Measurements from ENCODE around the gene DLST.

Gene DLST

GRCh38 chr14:74893614-74894091 lies 11.9 kb downstream of the DLST start:
- Mint-ChIP-seq H3K36me3 (peaks cover 78% of the 10 kb centered on the region), H3K4me1 (no peaks in the 10 kb centered on the region), H3K27ac (no peak overlapping the region), H3K4me3 (no peak overlapping the region), H3K9me3 (no peaks in the 10 kb centered on the region), H3K27me3 (no peaks in the 10 kb centered on the region)
- no peak for DNase-seq
- CTCF ChIA-PET = interaction anchor here (0.8 to 5.7 kb wide), 6 partner anchors 11 to 32 kb away, joined by 3 to 38 read pairs (median 6); no protein-coding TSS in a partner anchor

- no peak for DNase-seq
- no peak overlapping the region for H3K4me3 Mint-ChIP-seq
- H3K36me3 Mint-ChIP-seq = peaks cover 85% of the 10 kb centered on the region
- no peaks in the 10 kb centered on the region for H3K4me1 Mint-ChIP-seq
- CTCF ChIA-PET = interaction anchor here (1.3 to 13.7 kb wide), 3 partner anchors 9 to 38 kb away, joined by 3 to 395 read pairs (median 38); no protein-coding TSS in a partner anchor
- H3K27ac Mint-ChIP-seq = no peak overlapping the region
- no peaks in the 10 kb centered on the region for H3K27me3 Mint-ChIP-seq
- no peaks in the 10 kb centered on the region for H3K9me3 Mint-ChIP-seq
These were observed 14.7 kb downstream of the DLST start for GRCh38 chr14:74896400-74896799.

GRCh38 chr14:74897642-74898041 lies 15.9 kb downstream of the DLST start:
- H3K9me3 Mint-ChIP-seq = no peaks in the 10 kb centered on the region
- no peak overlapping the region for H3K4me3 Mint-ChIP-seq
- CTCF ChIA-PET = interaction anchor here (1.2 to 13.7 kb wide), 4 partner anchors 8 to 39 kb away, joined by 3 to 395 read pairs (median 21); no protein-coding TSS in a partner anchor
- H3K4me1 Mint-ChIP-seq = no peaks in the 10 kb centered on the region
- peaks cover 84% of the 10 kb centered on the region for H3K36me3 Mint-ChIP-seq
- peak overlapping the region; percentile 29 for H3K27ac Mint-ChIP-seq
- no peak for DNase-seq
- H3K27me3 Mint-ChIP-seq = no peaks in the 10 kb centered on the region

GRCh38 chr14:74898083-74898482 lies 16.4 kb downstream of the DLST start:
- DNase-seq = no peak
- peaks cover 84% of the 10 kb centered on the region for H3K36me3 Mint-ChIP-seq
- H3K4me3 Mint-ChIP-seq = no peak overlapping the region
- no peaks in the 10 kb centered on the region for H3K9me3 Mint-ChIP-seq
- H3K27me3 Mint-ChIP-seq = no peaks in the 10 kb centered on the region
- CTCF ChIA-PET = interaction anchor here (1.2 to 13.7 kb wide), 4 partner anchors 7 to 39 kb away, joined by 3 to 395 read pairs (median 21); no protein-coding TSS in a partner anchor
- no peaks in the 10 kb centered on the region for H3K4me1 Mint-ChIP-seq
- H3K27ac Mint-ChIP-seq = no peak overlapping the region

GRCh38 chr14:74898694-74899093 lies 17.0 kb downstream of the DLST start:
- H3K4me1 Mint-ChIP-seq = no peaks in the 10 kb centered on the region
- H3K27me3 Mint-ChIP-seq = no peaks in the 10 kb centered on the region
- CTCF ChIA-PET = interaction anchor here (1.9 to 13.7 kb wide), 2 partner anchors 16 to 40 kb away, joined by 4 to 395 read pairs; no protein-coding TSS in a partner anchor
- no peaks in the 10 kb centered on the region for H3K9me3 Mint-ChIP-seq
- H3K27ac Mint-ChIP-seq = no peak overlapping the region
- H3K36me3 Mint-ChIP-seq = peaks cover 81% of the 10 kb centered on the region
- DNase-seq = no peak
- no peak overlapping the region for H3K4me3 Mint-ChIP-seq

GRCh38 chr14:74902941-74903705 lies 21.4 kb downstream of the DLST start:
- Mint-ChIP-seq H3K27me3 (no peaks in the 10 kb centered on the region), H3K36me3 (peaks cover 59% of the 10 kb centered on the region), H3K4me1 (peaks cover 6% of the 10 kb centered on the region), H3K27ac (no peak overlapping the region), H3K9me3 (no peaks in the 10 kb centered on the region), H3K4me3 (no peak overlapping the region)
- DNase-seq = no peak
- CTCF ChIA-PET = interaction anchor here (2.7 to 13.7 kb wide), 2 partner anchors 35 to 44 kb away, joined by 22 to 395 read pairs; no protein-coding TSS in a partner anchor

GRCh38 chr14:74904635-74905503 lies 23.2 kb downstream of the DLST start:
- peak overlapping the region; percentile 29 for H3K27ac Mint-ChIP-seq
- CTCF ChIA-PET = interaction anchor here (0.9 to 13.7 kb wide), 30 partner anchors 10 to 295 kb away, joined by 3 to 395 read pairs (median 4); partner anchors contain the start of genes DLST, PROX2 and RPS6KL1
- no peaks in the 10 kb centered on the region for H3K27me3 Mint-ChIP-seq

GRCh38 chr14:74905595-74906142 lies 24.0 kb downstream of the DLST start:
- no peaks in the 10 kb centered on the region for H3K27me3 Mint-ChIP-seq
- DNase-seq = peak; percentile 84
- H3K4me1 Mint-ChIP-seq = peaks cover 6% of the 10 kb centered on the region
- no peaks in the 10 kb centered on the region for H3K9me3 Mint-ChIP-seq
- peaks cover 36% of the 10 kb centered on the region for H3K36me3 Mint-ChIP-seq
- CTCF ChIA-PET = interaction anchor here (0.6 to 13.7 kb wide), 30 partner anchors 10 to 296 kb away, joined by 3 to 395 read pairs (median 5); partner anchors contain the start of genes DLST, PROX2 and RPS6KL1
- H3K4me3 Mint-ChIP-seq = no peak overlapping the region
- H3K27ac Mint-ChIP-seq = no peak overlapping the region

More at GRCh38 chr14:74904635-74905503, 23.2 kb downstream of the DLST start:
- peaks cover 43% of the 10 kb centered on the region for H3K36me3 Mint-ChIP-seq
- peaks cover 6% of the 10 kb centered on the region for H3K4me1 Mint-ChIP-seq
- H3K9me3 Mint-ChIP-seq = no peaks in the 10 kb centered on the region
- H3K4me3 Mint-ChIP-seq = no peak overlapping the region
- no peak for DNase-seq

- H3K27me3 Mint-ChIP-seq = no peaks in the 10 kb centered on the region
These were observed 25.3 kb downstream of the DLST start for GRCh38 chr14:74906925-74907521.

GRCh38 chr14:74907744-74908143 lies 26.0 kb downstream of the DLST start:
- H3K9me3 Mint-ChIP-seq = no peaks in the 10 kb centered on the region

More at GRCh38 chr14:74906925-74907521, 25.3 kb downstream of the DLST start:
- no peak for DNase-seq
- Mint-ChIP-seq H3K36me3 (peaks cover 23% of the 10 kb centered on the region), H3K27ac (peak overlapping the region; percentile 45), H3K4me1 (peaks cover 6% of the 10 kb centered on the region), H3K9me3 (no peaks in the 10 kb centered on the region), H3K4me3 (no peak overlapping the region)
- CTCF ChIA-PET = interaction anchor here (0.5 to 13.7 kb wide), 15 partner anchors 10 to 303 kb away, joined by 3 to 395 read pairs (median 5); partner anchors contain the start of genes PROX2 and RPS6KL1

GRCh38 chr14:74908861-74909341 lies 27.2 kb downstream of the DLST start:
- no peaks in the 10 kb centered on the region for H3K9me3 Mint-ChIP-seq
- DNase-seq = no peak
- peaks cover 4% of the 10 kb centered on the region for H3K27me3 Mint-ChIP-seq
- no peak overlapping the region for H3K27ac Mint-ChIP-seq
- peaks cover 10% of the 10 kb centered on the region for H3K36me3 Mint-ChIP-seq
- no peak overlapping the region for H3K4me3 Mint-ChIP-seq
- CTCF ChIA-PET = interaction anchor here (1.2 to 13.7 kb wide), 5 partner anchors 11 to 50 kb away, joined by 3 to 395 read pairs (median 8); partner anchors contain the start of gene RPS6KL1
- peaks cover 6% of the 10 kb centered on the region for H3K4me1 Mint-ChIP-seq

More at GRCh38 chr14:74907744-74908143, 26.0 kb downstream of the DLST start:
- Mint-ChIP-seq H3K27me3 (peaks cover 3% of the 10 kb centered on the region), H3K4me3 (no peak overlapping the region), H3K4me1 (peaks cover 6% of the 10 kb centered on the region), H3K36me3 (peaks cover 17% of the 10 kb centered on the region), H3K27ac (no peak overlapping the region)
- CTCF ChIA-PET = interaction anchor here (0.5 to 13.7 kb wide), 9 partner anchors 10 to 299 kb away, joined by 3 to 395 read pairs (median 8); partner anchors contain the start of genes PROX2 and RPS6KL1
- no peak for DNase-seq

- Mint-ChIP-seq H3K4me3 (no peak overlapping the region), H3K4me1 (peaks cover 6% of the 10 kb centered on the region), H3K27me3 (peaks cover 4% of the 10 kb centered on the region), H3K9me3 (no peaks in the 10 kb centered on the region), H3K36me3 (peaks cover 6% of the 10 kb centered on the region), H3K27ac (no peak overlapping the region)
- CTCF ChIA-PET = interaction anchor here (1.2 to 13.7 kb wide), 4 partner anchors 12 to 178 kb away, joined by 3 to 395 read pairs (median 6); no protein-coding TSS in a partner anchor
- no peak for DNase-seq
These were observed 27.8 kb downstream of the DLST start for GRCh38 chr14:74909501-74909900.

GRCh38 chr14:74909911-74910310 lies 28.2 kb downstream of the DLST start:
- CTCF ChIA-PET = interaction anchor here (1.3 to 13.7 kb wide), 4 partner anchors 16 to 178 kb away, joined by 3 to 395 read pairs (median 8); no protein-coding TSS in a partner anchor
- H3K27ac Mint-ChIP-seq = no peak overlapping the region

More at GRCh38 chr14:74909911-74910310, 28.2 kb downstream of the DLST start:
- H3K36me3 Mint-ChIP-seq = peaks cover 5% of the 10 kb centered on the region
- H3K9me3 Mint-ChIP-seq = no peaks in the 10 kb centered on the region
- peaks cover 6% of the 10 kb centered on the region for H3K4me1 Mint-ChIP-seq
- H3K27me3 Mint-ChIP-seq = peaks cover 4% of the 10 kb centered on the region
- H3K4me3 Mint-ChIP-seq = no peak overlapping the region
- no peak for DNase-seq
